A549 (cell line): Measurements from ENCODE around the gene CACTIN. TPM values are rescaled to one million over a fixed set of nuclear protein-coding genes. Genes with fewer than 3 reads are reported as not detected.

Source experiments
- ATAC-seq, 2 experiments: fragments of 200-7000 bp in 1 of 2; fragments of >200 bp in 1 of 2; cut with Nextera tagmentation in 1 of 2; cut with Tn5 transposase in 1 of 2; 3 replicates each; pipeline versions ENCODE4 v1.8.0 to v1.9.1; 2018 to 2020; ENCODE audit warnings: mild to moderate bottlenecking in 1 of 2, moderate library complexity in 1 of 2
- CTCF ChIA-PET: fragments of 300-600 bp; sonication (Branson Sonifier 250); formaldehyde crosslinking; extraction: SDS; loops from one replicate; lab custom pipeline; 2021; ENCODE audit warnings: antibody characterized with exemption, inconsistent platforms; lab: Yijun Ruan, JAX
- POLR2A ChIA-PET: fragments of 350-600 bp; formaldehyde crosslinking; extraction: SDS; loops from one replicate; lab custom pipeline; 2021; ENCODE audit warnings: antibody characterized with exemption, inconsistent platforms; lab: Yijun Ruan, JAX
- DNase-seq, 2 experiments: peaks; one replicate each; pipeline versions ENCODE4 v3.0.0 to v3.0.0-alpha.2; 2011 to 2016; ENCODE audit warnings: low read depth in 1 of 2, low spot score in 1 of 2
- FAIRE-seq: peaks from 2 replicates; lab custom pipeline; 2011; peaks lifted over from hg19 to GRCh38; lab: Jason Lieb, UNC
- H3K27ac ChIP-seq, 2 experiments: fragments of >200 bp; sonication (Bioruptor Twin); formaldehyde crosslinking; 3 replicates each; pipeline ENCODE4 v1.5.1; 2016 to 2017
- H3K4me1 ChIP-seq: fragments of >200 bp; sonication (Bioruptor Twin); formaldehyde crosslinking; 3 replicates; pipeline ENCODE4 v1.6.1; 2016
- H3K4me2 ChIP-seq: fragments of >200 bp; sonication (Bioruptor Twin); formaldehyde crosslinking; 3 replicates; pipeline ENCODE4 v1.6.1; 2016
- H3K4me3 ChIP-seq: fragments of >200 bp; sonication (Bioruptor Twin); formaldehyde crosslinking; 3 replicates; pipeline ENCODE4 v1.5.1; 2016
- H3K9me3 ChIP-seq: fragments of >200 bp; sonication (Bioruptor Twin); formaldehyde crosslinking; 3 replicates; pipeline ENCODE4 v1.6.1; 2016
- ATOH8 ChIP-seq: fragments of 250-450 bp; sonication (Bioruptor Pico); IDR thresholded peaks from 2 replicates; pipeline ENCODE4 v1.5.0; 2020; ENCODE audit warnings: low read depth, mild to moderate bottlenecking, moderate library complexity
- BHLHE40 ChIP-seq: IDR thresholded peaks from 2 replicates; pipeline ENCODE4 v1.6.1; 2012; ENCODE audit warnings: low read depth, low read length, inconsistent platforms
- EHMT2 ChIP-seq: fragments of 200-600 bp; sonication (generic); IDR thresholded peaks from 2 replicates; pipeline ENCODE4 v1.6.1; 2016; ENCODE audit warnings: antibody characterized with exemption, low read depth, mild to moderate bottlenecking, moderate library complexity
- EP300 ChIP-seq, 2 experiments: fragments of >200 bp; sonication (Bioruptor Twin); formaldehyde crosslinking; IDR thresholded peaks; 2 replicates in 1 of 2; 3 replicates in 1 of 2; pipeline ENCODE4 v1.6.1; 2016 to 2017
- FOSL2 ChIP-seq, 2 experiments: fragments of 450-650 bp in 1 of 2; fragments of >200 bp in 1 of 2; sonication (Bioruptor Twin) in 1 of 2; formaldehyde crosslinking; IDR thresholded peaks; 2 replicates each; pipeline versions ENCODE4 v1.5.0 to v1.6.1; 2016 to 2020; ENCODE audit warnings: mild to moderate bottlenecking in 1 of 2, moderate library complexity in 1 of 2
- FOXS1 ChIP-seq: fragments of 250-450 bp; sonication (Bioruptor Pico); IDR thresholded peaks from 2 replicates; pipeline ENCODE4 v1.5.0; 2020; ENCODE audit warnings: mild to moderate bottlenecking, moderate library complexity
- HEYL ChIP-seq: fragments of 250-450 bp; sonication (Bioruptor Pico); IDR thresholded peaks from 2 replicates; pipeline ENCODE4 v1.8.0; 2021; ENCODE audit warnings: mild to moderate bottlenecking, moderate library complexity
- HOXA7 ChIP-seq: fragments of 250-450 bp; sonication (Bioruptor Pico); IDR thresholded peaks from 2 replicates; pipeline ENCODE4 v1.5.0; 2020; ENCODE audit warnings: mild to moderate bottlenecking, moderate library complexity
- JUNB ChIP-seq: fragments of >200 bp; sonication (Bioruptor Twin); formaldehyde crosslinking; IDR thresholded peaks from 2 replicates; pipeline ENCODE4 v1.6.1; 2016
- KDM5A ChIP-seq: fragments of 200-600 bp; sonication (generic); IDR thresholded peaks from 2 replicates; pipeline ENCODE4 v1.6.1; 2016; ENCODE audit warnings: antibody characterized with exemption, mild to moderate bottlenecking
- MAFK ChIP-seq: fragments of 450-650 bp; IDR thresholded peaks from 2 replicates; pipeline ENCODE4 v1.6.1; 2014; ENCODE audit not compliant: partially characterized antibody
- MAZ ChIP-seq: fragments of 150-350 bp; IDR thresholded peaks from 2 replicates; pipeline ENCODE4 v1.6.1; 2014; ENCODE audit warnings: antibody characterized with exemption, low read depth, low read length, borderline replicate concordance
- MYC ChIP-seq: IDR thresholded peaks from 2 replicates; pipeline ENCODE4 v1.6.1; 2012; ENCODE audit warnings: mild to moderate bottlenecking, inconsistent platforms, low read length, improper control_type of control experiment, borderline replicate concordance
- NFE2L2 ChIP-seq: fragments of 150-350 bp; conservative IDR thresholded peaks from 2 replicates; pipeline ENCODE4 v1.6.1; 2014; ENCODE audit warnings: low read length
- NPAS2 ChIP-seq: fragments of 250-450 bp; sonication (Bioruptor Pico); IDR thresholded peaks from 2 replicates; pipeline ENCODE4 v1.8.0; 2022; ENCODE audit warnings: mild to moderate bottlenecking, moderate library complexity, borderline replicate concordance
- REST ChIP-seq: fragments of 200-600 bp; sonication (generic); IDR thresholded peaks from 2 replicates; pipeline ENCODE4 v1.6.1; 2016; ENCODE audit warnings: antibody characterized with exemption, mild to moderate bottlenecking, moderate library complexity
- SREBF2 ChIP-seq: fragments of 450-650 bp; IDR thresholded peaks from 2 replicates; pipeline ENCODE4 v1.6.1; 2014; ENCODE audit warnings: mild to moderate bottlenecking, moderate library complexity
- TP53 ChIP-seq: fragments of 250-450 bp; sonication (Bioruptor Pico); IDR thresholded peaks from 2 replicates; pipeline ENCODE4 v1.5.0; 2021; ENCODE audit warnings: mild to moderate bottlenecking, moderate library complexity
- ZC3H11A ChIP-seq: fragments of 450-650 bp; IDR thresholded peaks from 2 replicates; pipeline ENCODE4 v1.6.1; 2014; ENCODE audit warnings: antibody characterized with exemption, mild to moderate bottlenecking
- ZNF302 ChIP-seq: fragments of 250-450 bp; sonication (Bioruptor Pico); IDR thresholded peaks from 2 replicates; pipeline ENCODE4 v1.9.0; 2021; ENCODE audit warnings: inconsistent platforms, mild to moderate bottlenecking, moderate library complexity
- ZSCAN20 ChIP-seq: fragments of 250-450 bp; sonication (Bioruptor Pico); IDR thresholded peaks from 2 replicates; pipeline ENCODE4 v1.8.0; 2022; ENCODE audit warnings: mild to moderate bottlenecking, moderate library complexity
- WGBS: methylation state at CpG from one replicate; pipeline ENCODE4 v1.1.6; 2017; ENCODE audit errors: missing lambda C conversion rate; 5-methylcytosine and 5-hydroxymethylcytosine counted together
- polyA plus RNA-seq, 4 experiments: library from polyadenylated mRNA; depleted of rRNA in 3 of 4; stranded (reverse); fragments of >200 nt; fragmentation: RNase III in 1 of 4; extraction: RNeasy Plus Mini Kit Qiagen cat#74134 plus additional on column Dnase treatment in 1 of 4; gene quantifications; 2 replicates in 3 of 4; 3 replicates in 1 of 4; pipeline ENCODE4 v1.2.3, GENCODE V29; 2011 to 2017

The CACTIN gene
- polyA plus RNA-seq, 2 of the 4 experiments (the other 2 are of a cell fraction): 8.3 to 14.9 TPM

- TF ChIP-seq REST: no peak
- no peak for TF ChIP-seq KDM5A
- no peak for TF ChIP-seq ZNF302
- no peak for TF ChIP-seq FOSL2 (IDR thresholded peaks at IDR 0.05)
- no peak for TF ChIP-seq FOSL2 (CRISPR knock-in tag; IDR thresholded peaks at IDR 0.05)
- TF ChIP-seq, all 56 proteins: peak for 0
Measured at GRCh38 chr19:3660493-3661219, 34.1 kb upstream of the CACTIN start (continued).

GRCh38 chr19:3659746-3660112 is 33.1 kb upstream of the CACTIN start:
- FAIRE-seq: no peak
- TF ChIP-seq MAFK (no peak), EHMT2 (no peak), NFE2L2 (no peak), EP300 (IDR thresholded peaks at IDR 0.05) (no peak), TP53 (CRISPR knock-in tag) (no peak)
- DNase-seq: no peak
- no peaks in the 10 kb centered on the region for H3K9me3 ChIP-seq
- H3K27ac ChIP-seq: no peak overlapping the region
- no peak overlapping the region for H3K4me3 ChIP-seq
- H3K4me1 ChIP-seq: no peaks in the 10 kb centered on the region
- 96% methylated on average over 22 of the region's 22 CpGs for WGBS
- ChIA-PET CTCF (interaction anchor here (0.6 to 1.7 kb wide), 3 partner anchors 40 to 114 kb away, joined by 3 to 5 read pairs (median 3); partner anchors contain the start of gene PIP5K1C), POLR2A (no interaction called here)
- no peak overlapping the region for H3K4me2 ChIP-seq
- ATAC-seq: no peak

- FAIRE-seq: no peak
- no peaks in the 10 kb centered on the region for H3K4me1 ChIP-seq
- ATAC-seq: no peak
- H3K4me3 ChIP-seq: no peak overlapping the region
- 86% methylated on average over 22 of the region's 37 CpGs for whole genome bisulfite sequencing
- TF ChIP-seq SREBF2: no peak
- TF ChIP-seq FOXS1 (CRISPR knock-in tag): no peak
- TF ChIP-seq HEYL (CRISPR knock-in tag): no peak
- no peak for TF ChIP-seq FOSL2 (IDR thresholded peaks at IDR 0.05)
- TF ChIP-seq FOSL2 (CRISPR knock-in tag; IDR thresholded peaks at IDR 0.05): no peak
- TF ChIP-seq EHMT2: no peak
- no peak for TF ChIP-seq MYC
- TF ChIP-seq HOXA7 (CRISPR knock-in tag): no peak
- TF ChIP-seq KDM5A: no peak
- no peak for TF ChIP-seq MAFK
- TF ChIP-seq MAZ: no peak
- no peak for TF ChIP-seq ZSCAN20
- no peak for TF ChIP-seq JUNB
- no peak for TF ChIP-seq NPAS2 (CRISPR knock-in tag)
- TF ChIP-seq ATOH8 (CRISPR knock-in tag): no peak
- no peak for TF ChIP-seq BHLHE40
- no peak for TF ChIP-seq ZC3H11A
- no peak for DNase-seq
- POLR2A ChIA-PET: no interaction called here
- CTCF ChIA-PET: interaction anchor here (0.6 to 1.4 kb wide), 3 partner anchors 41 to 176 kb away, joined by 3 to 5 read pairs (median 3); partner anchors contain the start of gene PIP5K1C
- no peaks in the 10 kb centered on the region for H3K9me3 ChIP-seq
- no peak overlapping the region for H3K4me2 ChIP-seq
- no peak overlapping the region for H3K27ac ChIP-seq
Measured at GRCh38 chr19:3658870-3659745, 32.5 kb upstream of the CACTIN start.
